Stimulated activated CD8-positive, alpha-beta memory T cell treated with anti-CD3 and anti-CD28 coated beads, Interleukin-12 subunit alpha, Interleukin-12 subunit beta, amount 100 ng/mL, for 24 hours (primary cell): ENCODE measurements around the gene LRRC46.
A peak's percentile ranks its signal among the peaks of the same experiment; 100 is the strongest.

Experiments
- DNase-seq: peaks from one replicate; pipeline ENCODE4 v3.0.0-alpha.2; 2020; ENCODE audit errors: extremely low read depth

LRRC46 gene

DNA sequence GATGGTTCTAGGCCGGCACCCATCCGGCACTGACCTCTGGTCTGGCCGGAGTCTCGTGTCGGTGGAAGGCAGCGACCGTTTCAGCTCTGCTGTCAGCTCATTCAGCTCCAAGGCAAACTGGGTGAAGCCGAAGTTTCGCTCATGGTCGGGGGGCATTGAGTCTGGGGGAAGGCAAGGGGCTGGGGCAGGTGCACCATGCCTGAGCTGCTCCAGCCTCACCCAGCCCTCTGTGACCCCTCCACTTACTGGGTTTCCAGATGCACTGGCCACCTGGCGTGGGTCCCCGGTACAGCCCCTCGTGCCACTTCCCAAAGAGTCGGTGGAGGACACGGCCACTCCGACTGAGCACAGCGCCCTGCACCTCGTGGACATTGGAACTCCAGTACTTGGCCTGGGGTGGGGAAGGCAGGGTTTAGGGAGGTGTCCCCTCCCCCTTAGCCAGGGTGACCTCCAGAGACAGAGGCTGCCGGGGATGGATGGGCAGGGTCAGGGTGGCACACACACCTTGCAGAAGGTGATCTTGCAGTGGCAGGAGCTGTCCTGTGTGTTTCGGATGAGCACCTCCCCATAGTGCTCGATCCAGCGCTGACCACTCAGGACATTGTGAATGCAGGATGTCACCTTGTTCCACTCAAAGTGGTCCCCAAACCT is 22.5 kb upstream of the LRRC46 start:
- DNase-seq: no peak

GRCh38 chr17:47810200-47810821 is 21.2 kb upstream of the LRRC46 start:
- no peak for DNase-seq

- no peak for DNase-seq
Measured at GRCh38 chr17:47810901-47811635, 20.4 kb upstream of the LRRC46 start.

GRCh38 chr17:47811709-47812108 is 19.8 kb upstream of the LRRC46 start:
- no peak for DNase-seq

DNA sequence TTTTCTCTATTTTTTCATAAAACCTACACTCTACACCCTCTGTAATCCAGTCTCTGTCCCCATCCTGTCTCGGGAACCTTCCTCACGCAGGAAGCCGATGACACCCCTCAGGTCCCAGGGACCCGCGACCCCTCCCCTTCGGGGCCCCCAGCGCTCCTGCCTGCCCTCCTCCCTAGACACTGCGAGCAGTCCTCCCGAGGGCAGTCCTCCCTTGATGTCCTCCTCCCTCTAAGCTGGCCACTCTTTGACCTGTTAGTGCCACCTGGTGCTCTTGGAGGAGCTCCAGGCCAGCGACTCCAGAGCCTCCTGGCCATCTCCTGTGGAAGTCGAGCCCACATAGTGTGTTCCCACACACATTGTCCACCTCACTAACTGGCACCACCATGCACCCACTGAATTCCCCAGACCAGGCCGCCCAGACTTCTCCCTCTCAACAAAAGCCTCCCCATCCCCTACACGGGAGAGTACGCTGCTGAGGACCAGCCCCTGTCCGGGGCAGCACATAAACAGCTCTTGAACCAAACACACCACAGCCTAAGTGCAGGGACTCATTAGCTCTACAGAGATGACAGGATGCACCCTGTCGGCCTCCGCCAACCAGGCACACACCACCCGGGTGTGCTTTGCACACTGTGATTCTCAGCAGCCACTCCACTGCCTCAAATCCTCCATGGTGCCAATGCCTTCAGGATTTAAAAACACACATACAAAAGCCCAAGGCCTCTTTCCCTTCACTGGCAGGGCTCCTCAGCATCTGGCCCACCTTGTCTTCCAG is 19.1 kb upstream of the LRRC46 start:
- no peak for DNase-seq

GRCh38 chr17:47813077-47813476 is 18.4 kb upstream of the LRRC46 start:
- no peak for DNase-seq

GRCh38 chr17:47813512-47814031 is 17.9 kb upstream of the LRRC46 start:
- DNase-seq: no peak

GRCh38 chr17:47815106-47815918 is 16.2 kb upstream of the LRRC46 start:
- DNase-seq: no peak

DNA sequence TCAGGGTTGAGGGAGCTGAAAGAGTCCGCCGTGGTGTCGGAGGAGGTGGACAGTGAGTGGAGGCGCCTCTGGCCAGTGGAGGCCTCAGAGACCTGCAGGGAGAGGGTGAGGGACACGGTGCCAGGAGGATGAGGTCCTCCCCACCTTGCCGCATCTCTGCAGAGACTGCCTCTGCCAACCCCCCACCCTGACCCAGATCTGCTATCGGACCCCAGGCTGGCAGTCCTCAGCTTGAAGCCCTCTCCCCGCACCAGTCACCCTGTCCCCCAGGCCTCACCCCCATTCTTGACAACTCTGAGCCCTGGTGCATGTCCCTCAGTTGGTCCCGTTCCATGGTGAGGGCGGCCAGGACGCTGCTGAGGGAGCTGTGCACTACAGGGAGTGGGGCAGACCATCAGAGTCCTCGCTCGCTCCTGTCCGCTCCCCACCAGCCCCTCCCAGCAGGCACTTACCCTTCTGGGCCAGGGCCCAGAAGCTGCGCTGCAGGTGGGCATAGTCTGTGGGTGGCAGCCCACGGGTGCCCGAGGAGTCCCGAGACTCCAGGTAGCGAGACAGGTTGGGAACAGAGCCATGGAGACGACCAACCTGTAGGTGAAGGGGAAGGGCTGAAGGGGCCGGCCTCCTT is 15.2 kb upstream of the LRRC46 start:
- no peak for DNase-seq

- no peak for DNase-seq
Measured at GRCh38 chr17:47816947-47817346, 14.5 kb upstream of the LRRC46 start.

- DNase-seq: no peak
Measured at GRCh38 chr17:47818002-47818695, 13.3 kb upstream of the LRRC46 start.

DNA sequence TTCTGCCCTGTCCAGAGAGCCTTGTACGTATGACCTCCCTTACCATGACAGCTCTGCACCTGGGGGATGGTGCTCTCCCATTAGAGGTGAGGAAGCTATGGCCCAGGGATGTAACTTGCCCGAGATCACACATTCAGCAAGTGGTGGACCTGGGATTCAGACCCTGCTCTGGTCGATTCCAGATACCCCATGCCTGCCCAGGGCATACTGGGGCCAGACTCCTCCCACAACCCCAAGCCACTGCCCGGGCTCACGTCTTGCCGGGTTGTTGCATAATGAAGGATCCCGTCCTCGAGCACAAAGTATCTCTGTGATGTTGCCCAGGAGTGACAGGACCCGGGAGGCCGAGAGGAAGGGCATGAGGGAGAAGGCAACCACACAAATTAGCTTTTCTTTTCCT is 12.0 kb upstream of the LRRC46 start:
- no peak for DNase-seq

GRCh38 chr17:47820033-47820789 is 11.3 kb upstream of the LRRC46 start:
- no peak for DNase-seq

DNA sequence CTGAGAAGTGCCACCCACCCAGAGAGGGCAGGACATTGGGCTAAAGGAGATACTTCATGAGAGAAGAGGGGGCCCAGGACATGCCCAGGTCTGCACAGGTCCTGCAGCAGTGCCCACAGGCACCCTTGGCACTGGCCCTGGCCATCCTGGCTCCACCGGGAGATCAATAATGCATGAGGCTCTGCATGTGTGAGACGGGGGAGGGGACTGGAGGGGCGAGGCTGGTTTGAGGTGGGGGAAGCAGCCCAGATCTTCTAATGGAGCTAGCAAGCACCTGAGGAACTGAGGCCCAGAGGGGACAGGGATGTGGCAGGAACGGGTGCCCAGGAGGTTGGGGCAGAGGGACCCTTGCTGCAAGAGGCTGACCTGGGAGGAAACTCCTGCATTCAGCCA is 10.4 kb upstream of the LRRC46 start:
- DNase-seq: no peak

- DNase-seq: peak; percentile 40
Measured at GRCh38 chr17:47821424-47822391, 9.8 kb upstream of the LRRC46 start, which contains the start of gene OSBPL7. Gene OSBPL7, minus strand, starts transcription at chr17:47821794. Its CDS starts 1,516 bp downstream, at chr17:47820278.

- DNase-seq: no peak
Measured at GRCh38 chr17:47822785-47823184, 8.7 kb upstream of the LRRC46 start.

- DNase-seq: no peak
Measured at GRCh38 chr17:47823519-47823918, 8.0 kb upstream of the LRRC46 start.

DNA sequence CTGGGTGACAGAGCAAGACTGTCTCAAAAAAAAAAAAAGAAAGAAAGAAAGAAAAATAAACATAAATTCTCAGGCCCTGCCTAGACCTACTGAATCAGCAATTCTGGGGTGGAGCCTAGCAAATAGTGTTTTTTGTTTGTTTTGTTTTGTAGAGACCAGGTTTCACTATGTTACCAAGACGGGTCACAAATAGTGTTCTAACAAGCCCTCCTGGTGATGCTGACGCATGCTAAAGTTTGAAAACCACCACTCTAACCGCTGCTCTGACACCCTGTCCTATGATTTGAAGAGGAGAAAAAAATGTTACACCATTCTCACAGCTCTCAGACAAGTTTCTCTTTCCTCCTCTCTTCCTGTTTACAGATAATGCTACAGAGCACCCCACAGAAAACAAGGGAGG is 1.6 kb upstream of the LRRC46 start:
- DNase-seq: no peak
